GM23248 (cell line): ENCODE results near the gene SNRPN. TPM values are rescaled to one million over a fixed set of nuclear protein-coding genes. Genes with fewer than 3 reads are reported as not detected.
"Not testable (repeated sequence)": the region's sequence is repeated elsewhere in the genome, so short reads cannot be mapped to it uniquely, and the experiment has no call there.

Experiments used
- DNase-seq: peaks from one replicate; pipeline ENCODE4 v3.0.0-alpha.2; 2015
- H2AFZ ChIP-seq: fragments of 200-600 bp; sonication (generic); 2 replicates; pipeline ENCODE4 v1.6.1; 2016; ENCODE audit warnings: antibody characterized with exemption
- H3F3A ChIP-seq: fragments of 200-600 bp; sonication (generic); 2 replicates; pipeline ENCODE4 v1.6.1; 2016; ENCODE audit warnings: mild to moderate bottlenecking, antibody characterized with exemption, mixed run types; ENCODE audit not compliant: insufficient read depth
- H3K27ac ChIP-seq: fragments of 200-600 bp; sonication (generic); 2 replicates; pipeline ENCODE4 v1.5.1; 2016; ENCODE audit warnings: mild to moderate bottlenecking
- H3K27me3 ChIP-seq: fragments of 200-600 bp; sonication (generic); replicated peaks from 2 replicates; pipeline ENCODE4 v1.6.1; 2016; ENCODE audit warnings: mild to moderate bottlenecking; ENCODE audit not compliant: insufficient read depth
- H3K36me3 ChIP-seq: fragments of 200-600 bp; sonication (generic); 2 replicates; pipeline ENCODE4 v1.6.1; 2016; ENCODE audit warnings: low read depth, mild to moderate bottlenecking
- H3K4me1 ChIP-seq: fragments of 200-600 bp; sonication (generic); 2 replicates; pipeline ENCODE4 v1.6.1; 2016; ENCODE audit warnings: mild to moderate bottlenecking; ENCODE audit not compliant: insufficient read depth
- H3K4me2 ChIP-seq: fragments of 200-600 bp; sonication (generic); one replicate; pipeline ENCODE4 v1.6.1; 2016; ENCODE audit warnings: mild to moderate bottlenecking; ENCODE audit not compliant: unreplicated experiment
- H3K4me3 ChIP-seq: fragments of 200-600 bp; sonication (generic); 2 replicates; pipeline ENCODE4 v1.5.1; 2016; ENCODE audit warnings: mild to moderate bottlenecking
- H3K79me2 ChIP-seq: fragments of 200-600 bp; sonication (generic); 2 replicates; pipeline ENCODE4 v1.6.1; 2016; ENCODE audit warnings: mild to moderate bottlenecking; ENCODE audit not compliant: insufficient read depth
- H3K9ac ChIP-seq: fragments of 200-600 bp; sonication (generic); 2 replicates; pipeline ENCODE4 v1.6.1; 2016; ENCODE audit warnings: mild to moderate bottlenecking
- H3K9me2 ChIP-seq: fragments of 200-600 bp; sonication (generic); 2 replicates; pipeline ENCODE4 v1.6.1; 2016; ENCODE audit warnings: mixed run types, mild to moderate bottlenecking, moderate library complexity; ENCODE audit not compliant: insufficient read depth
- H3K9me3 ChIP-seq: fragments of 200-600 bp; sonication (generic); one replicate; pipeline ENCODE4 v1.6.1; 2017; ENCODE audit warnings: low read depth
- H4K20me1 ChIP-seq: fragments of 200-600 bp; sonication (generic); 2 replicates; pipeline ENCODE4 v1.6.0; 2016; ENCODE audit not compliant: insufficient read depth
- EZH2 ChIP-seq: fragments of 200-600 bp; sonication (generic); IDR thresholded peaks from 2 replicates; pipeline ENCODE4 v1.6.1; 2018; ENCODE audit warnings: antibody characterized with exemption, mild to moderate bottlenecking; ENCODE audit not compliant: insufficient read depth, poor library complexity, severe bottlenecking
- EZH2phosphoT487 ChIP-seq: fragments of 200-600 bp; sonication (generic); IDR thresholded peaks from 2 replicates; pipeline ENCODE4 v1.6.1; 2018; ENCODE audit warnings: antibody characterized with exemption, moderate library complexity, mild to moderate bottlenecking, low read depth; ENCODE audit not compliant: insufficient read depth
- WGBS, 2 experiments: methylation state at CpG; one replicate each; pipeline ENCODE4 v1.1.6; 2015 to 2017; ENCODE audit warnings: low lambda C conversion rate in 2 of 2, low coverage in 1 of 2; ENCODE audit errors: missing lambda C conversion rate in 2 of 2; 5-methylcytosine and 5-hydroxymethylcytosine counted together
- in situ Hi-C: fragments of 300-500 bp; cut with MboI; formaldehyde crosslinking; loops from 2 replicates; pipeline ENCODE4 v1.15.0; 2020
- polyA plus RNA-seq: library from polyadenylated mRNA; unstranded; fragments of >200 nt; fragmentation: Nextera tagmentation; extraction: Ambion mirVana; gene quantifications from 2 replicates; pipeline ENCODE4 v1.2.1, GENCODE V29; 2016
- total RNA-seq: library from RNA; depleted of rRNA; stranded (reverse); fragments of >200 nt; shearing (Covaris generic); gene quantifications from 2 replicates; pipeline ENCODE4 v1.2.3, GENCODE V29; 2014

SNRPN gene
- total and polyA plus RNA-seq, 2 experiments from 2014 or later, result 101 to 103 TPM

- H3K4me1 ChIP-seq, result no peaks in the 10 kb centered on the region
- TF ChIP-seq EZH2 (no peak), EZH2phosphoT487 (no peak)
Observed at GRCh38 chr15:24924153-24924552, 30.6 kb upstream of the SNRPN start.

GRCh38 chr15:24924621-24925020 is 30.2 kb upstream of the SNRPN start:
- Histone ChIP-seq H3K4me3 (no peak overlapping the region), H3K27ac (no peak overlapping the region), H3K4me2 (no peak overlapping the region), H3F3A (no peaks in the 10 kb centered on the region), H2AFZ (no peak overlapping the region), H3K79me2 (no peaks in the 10 kb centered on the region), H3K4me1 (no peaks in the 10 kb centered on the region), H3K36me3 (no peaks in the 10 kb centered on the region), H3K9ac (no peak overlapping the region), H3K27me3 (no peaks in the 10 kb centered on the region), H4K20me1 (no peaks in the 10 kb centered on the region), H3K9me2 (no peaks in the 10 kb centered on the region), H3K9me3 (no peaks in the 10 kb centered on the region)
- WGBS, 2 experiments, result 12 to 18% methylated on average over 2 of the region's 2 CpGs
- in situ Hi-C loops, result loop anchor here (25.0 kb wide), 1 partner anchor 112 kb away; no protein-coding TSS in a partner anchor
- TF ChIP-seq EZH2phosphoT487 (no peak), EZH2 (no peak)
- no peak for DNase-seq

More at GRCh38 chr15:24924153-24924552, 30.6 kb upstream of the SNRPN start:
- WGBS, 2 experiments, result 30 to 32% methylated on average over 3 of the region's 3 CpGs
- in situ Hi-C loops, result loop anchor here (25.0 kb wide), 1 partner anchor 112 kb away; no protein-coding TSS in a partner anchor
- H4K20me1 ChIP-seq, result no peaks in the 10 kb centered on the region
- H2AFZ ChIP-seq, result no peak overlapping the region
- H3K79me2 ChIP-seq, result no peaks in the 10 kb centered on the region
- no peak overlapping the region for H3K27ac ChIP-seq
- no peak overlapping the region for H3K4me3 ChIP-seq
- H3K9me2 ChIP-seq, result no peaks in the 10 kb centered on the region
- no peak overlapping the region for H3K9ac ChIP-seq
- no peaks in the 10 kb centered on the region for H3K36me3 ChIP-seq
- DNase-seq, result no peak
- H3K4me2 ChIP-seq, result no peak overlapping the region
- H3F3A ChIP-seq, result no peaks in the 10 kb centered on the region
- H3K9me3 ChIP-seq, result no peaks in the 10 kb centered on the region
- no peaks in the 10 kb centered on the region for H3K27me3 ChIP-seq

- H3K4me3 ChIP-seq, H3K9me3 ChIP-seq, H3K27ac ChIP-seq, H3K4me2 ChIP-seq, H4K20me1 ChIP-seq, H3K27me3 ChIP-seq, H3K36me3 ChIP-seq, DNase-seq, H3K79me2 ChIP-seq, H2AFZ ChIP-seq, in situ Hi-C loops, H3F3A ChIP-seq, H3K9me2 ChIP-seq, H3K4me1 ChIP-seq, H3K9ac ChIP-seq: not testable (repeated sequence)
- 30 to 42% methylated on average over 10 of the region's 10 CpGs for WGBS, 2 experiments
Observed at GRCh38 chr15:24931874-24932732, 22.7 kb upstream of the SNRPN start.

- H3K4me3 ChIP-seq, result no peak overlapping the region
- no peak overlapping the region for H3K27ac ChIP-seq
- TF ChIP-seq EZH2 (no peak), EZH2phosphoT487 (no peak)
- H3K27me3 ChIP-seq, result no peaks in the 10 kb centered on the region
- no peaks in the 10 kb centered on the region for H3K9me2 ChIP-seq
- H3K36me3 ChIP-seq, result no peaks in the 10 kb centered on the region
- WGBS, 2 experiments, result 62 to 67% methylated on average over 7 of the region's 7 CpGs
- no peak for DNase-seq
- no peaks in the 10 kb centered on the region for H3F3A ChIP-seq
- H4K20me1 ChIP-seq, result no peaks in the 10 kb centered on the region
- H3K4me2 ChIP-seq, result no peak overlapping the region
- H3K9ac ChIP-seq, result no peak overlapping the region
- H3K4me1 ChIP-seq, result no peaks in the 10 kb centered on the region
- in situ Hi-C loops, result no loop called here
- no peak overlapping the region for H2AFZ ChIP-seq
- H3K9me3 ChIP-seq, result no peaks in the 10 kb centered on the region
- no peaks in the 10 kb centered on the region for H3K79me2 ChIP-seq
Observed at GRCh38 chr15:24933716-24934115, 21.1 kb upstream of the SNRPN start.

GRCh38 chr15:24938224-24938623 is 16.6 kb upstream of the SNRPN start:
- H3K36me3 ChIP-seq, in situ Hi-C loops, H3K79me2 ChIP-seq, H3F3A ChIP-seq, H3K4me1 ChIP-seq, H2AFZ ChIP-seq, H3K4me3 ChIP-seq, H3K27me3 ChIP-seq, DNase-seq, H3K4me2 ChIP-seq, H3K9ac ChIP-seq, H3K27ac ChIP-seq, H3K9me3 ChIP-seq, H4K20me1 ChIP-seq, H3K9me2 ChIP-seq: not testable (repeated sequence)
- WGBS, 2 experiments, result 14 to 38% methylated on average over 3 of the region's 3 CpGs
